SU-DHL-6 (cell line): Measurements from ENCODE around the gene TGFB1.

Experiments used
- CTCF ChIP-seq: fragments of 200-600 bp; sonication (generic); IDR thresholded peaks from one replicate; pipeline ENCODE4 v1.5.1; 2017; ENCODE audit warnings: antibody characterized with exemption, mild to moderate bottlenecking, low read length, moderate library complexity; ENCODE audit not compliant: insufficient read depth, poor library complexity, severe bottlenecking
- EZH2phosphoT487 ChIP-seq: fragments of 200-600 bp; sonication (generic), shearing (Covaris generic); conservative IDR thresholded peaks from 2 replicates; pipeline ENCODE4 v1.6.1; 2018; ENCODE audit warnings: mild to moderate bottlenecking, antibody characterized with exemption, low read length, moderate library complexity, mixed read lengths

- TF ChIP-seq CTCF (no peak), EZH2phosphoT487 (no peak)
Measured at GRCh38 chr19:41330946-41331678, 22.6 kb downstream of the TGFB1 start.
